ENCODE measurements around the gene SEMA5A. TPM values are rescaled to one million over a fixed set of nuclear protein-coding genes. Genes with fewer than 3 reads are reported as not detected.

Gene SEMA5A
- total and polyA plus RNA-seq, 2 of the 8 experiments (the other 6 are each of a cell fraction or from before 2014, with no cell fraction given): 5.3 to 8.9 TPM

GRCh38 chr5:9388941-9389674 is 156.8 kb downstream of the SEMA5A start:
- Histone ChIP-seq H3K23ac (ENCODE audit: insufficient read length) (no peak overlapping the region), H4K91ac (replicated peaks; ENCODE audit: insufficient read length, low read length) (no peak overlapping the region), H4K20me1 (replicated peaks in 1 of 2; ENCODE audit: control insufficient read depth in 1 of 2, insufficient read depth in 2 of 2, low read length in 2 of 2) (peaks cover 0 to 2% of the 10 kb centered on the region in 2 experiments), H3K23me2 (ENCODE audit: low read depth, low read length) (no peaks in the 10 kb centered on the region), H2AK5ac (ENCODE audit: low read depth, low read length) (no peak overlapping the region), H3K36me3 (ENCODE audit: control insufficient read depth in 2 of 4, insufficient read depth in 4 of 4, low read length in 3 of 4) (no peaks in the 10 kb centered on the region), H4K5ac (ENCODE audit: insufficient read length, low read depth, low read length) (no peak overlapping the region), H3K14ac (ENCODE audit: insufficient read length) (no peak overlapping the region), H3K9ac (replicated peaks in 1 of 4; ENCODE audit: extremely low read depth in 1 of 4, low read depth in 3 of 4, low read length in 3 of 4) (no peak overlapping the region), H2AFZ (ENCODE audit: low read length) (no peak overlapping the region), H4K8ac (ENCODE audit: extremely low read depth, insufficient read depth, low read length) (no peak overlapping the region), H2BK5ac (ENCODE audit: low read depth, low read length) (no peak overlapping the region), H2BK12ac (ENCODE audit: low read depth, low read length) (no peak overlapping the region), H3K4me3 (ENCODE audit: extremely low read depth in 1 of 4, insufficient read depth in 2 of 4, low read depth in 3 of 4, low read length in 4 of 4) (no peak overlapping the region), H3K56ac (replicated peaks; ENCODE audit: insufficient read length, low read depth, low read length) (no peak overlapping the region), H3K79me1 (ENCODE audit: low read depth, low read length) (no peaks in the 10 kb centered on the region), H3K27ac (ENCODE audit: low read depth, low read length) (no peak overlapping the region), H3K9me3 (ENCODE audit: insufficient read depth in 2 of 2, low read depth in 1 of 2, low read length in 1 of 2) (no peaks in the 10 kb centered on the region), H3K4me1 (replicated peaks in 1 of 4; ENCODE audit: control insufficient read depth in 3 of 4, insufficient read depth in 4 of 4, low read length in 3 of 4) (no peaks in the 10 kb centered on the region), H3K18ac (ENCODE audit: extremely low read depth, low read length) (no peak overlapping the region), H3K4me2 (ENCODE audit: insufficient read depth in 1 of 2, low read depth in 2 of 2, low read length in 2 of 2) (no peak overlapping the region), H3K27me3 (replicated peaks in 1 of 4; ENCODE audit: control insufficient read depth in 3 of 4, extremely low read depth in 1 of 4, insufficient read depth in 3 of 4, low read length in 3 of 4) (no peaks in the 10 kb centered on the region), H2BK15ac (ENCODE audit: low read length) (no peak overlapping the region), H3K4ac (replicated peaks; ENCODE audit: insufficient read length, low read depth, low read length) (no peak overlapping the region), H3K79me2 (ENCODE audit: control insufficient read depth in 1 of 2, insufficient read depth in 2 of 2, low read length in 2 of 2) (no peaks in the 10 kb centered on the region), H2BK120ac (replicated peaks; ENCODE audit: low read depth, low read length) (no peak overlapping the region), H2BK20ac (ENCODE audit: low read length) (no peak overlapping the region)
- ChIA-PET CTCF (ENCODE audit: partially characterized antibody) (interaction anchor here (1.9 kb wide), 1 partner anchor 14 kb away, joined by 5 read pairs; no protein-coding TSS in a partner anchor), POLR2A (ENCODE audit: partially characterized antibody) (no interaction called here)
- TF ChIP-seq SUZ12 (IDR thresholded peaks at IDR 0.05; ENCODE audit: low read length): no peak
- TF ChIP-seq CHD1 (IDR thresholded peaks at IDR 0.05; ENCODE audit: low read depth, low read length): no peak
- no peak for TF ChIP-seq YY1 (IDR thresholded peaks at IDR 0.05; ENCODE audit: low read depth, low read length)
- no peak for TF ChIP-seq TEAD4 (IDR thresholded peaks at IDR 0.05; ENCODE audit: low read depth, low read length)
- TF ChIP-seq FOSL1 (IDR thresholded peaks at IDR 0.05; ENCODE audit: insufficient read depth, low read depth, low read length): no peak
- TF ChIP-seq SP4 (IDR thresholded peaks at IDR 0.05; ENCODE audit: low read length): no peak
- no peak for TF ChIP-seq SIRT6 (IDR thresholded peaks at IDR 0.05; ENCODE audit: low read length)
- no peak for TF ChIP-seq KDM1A (IDR thresholded peaks at IDR 0.05; ENCODE audit: borderline replicate concordance, low read length)
- no peak for TF ChIP-seq JUN (IDR thresholded peaks at IDR 0.05; ENCODE audit: low read depth, low read length)
- no peak for TF ChIP-seq CREB1 (IDR thresholded peaks at IDR 0.05)
- TF ChIP-seq EP300 (IDR thresholded peaks at IDR 0.05; ENCODE audit: borderline replicate concordance in 1 of 2, low read depth in 2 of 2, low read length in 2 of 2): no peak
- TF ChIP-seq POLR2A (IDR thresholded peaks at IDR 0.05; ENCODE audit: control extremely low read depth in 1 of 2, low read depth in 2 of 2, low read length in 2 of 2): no peak
- TF ChIP-seq NRF1 (IDR thresholded peaks at IDR 0.05; ENCODE audit: low read depth, low read length): no peak
- no peak for TF ChIP-seq SP2 (IDR thresholded peaks at IDR 0.05; ENCODE audit: low read length)
- 87% methylated on average over 5 of the region's 5 CpGs; no CpG with 5 or more reads in 1 of the 2 experiments for WGBS, 2 experiments (ENCODE audit: extremely low coverage in 1 of 2, insufficient coverage in 1 of 2, insufficient read length in 1 of 2, insufficient replicate concordance in 2 of 2, low coverage in 1 of 2, low lambda C conversion rate in 2 of 2, missing lambda C conversion rate in 1 of 2)
- FAIRE-seq: no peak
- DNase-seq (ENCODE audit: low read depth in 1 of 2, low spot score in 2 of 2): no peak

Measured in H1 (cell line).